Progenitor cell of endocrine pancreas (in vitro differentiated cells): ENCODE data around the gene CCDC170. TPM values are rescaled to one million over a fixed set of nuclear protein-coding genes. Genes with fewer than 3 reads are reported as not detected.
A peak's percentile ranks its signal among the peaks of the same experiment; 100 is the strongest.

Experiments used
- DNase-seq: peaks from one replicate; pipeline ENCODE4 v3.0.0; 2021; ENCODE audit warnings: low spot score; ENCODE audit not compliant: unreplicated experiment
- H3K27ac Mint-ChIP-seq: 2 replicates; pipeline ENCODE4 v1.8.0; 2021; ENCODE audit warnings: mild to moderate bottlenecking, moderate library complexity, mixed read lengths
- H3K27me3 Mint-ChIP-seq: 2 replicates; pipeline ENCODE4 v1.8.0; 2021; ENCODE audit warnings: mixed read lengths
- H3K36me3 Mint-ChIP-seq: 2 replicates; pipeline ENCODE4 v1.8.0; 2022; ENCODE audit warnings: mixed read lengths; ENCODE audit not compliant: insufficient read depth
- H3K4me1 Mint-ChIP-seq: 2 replicates; pipeline ENCODE4 v1.8.0; 2021; ENCODE audit warnings: low read depth, mixed read lengths
- H3K4me3 Mint-ChIP-seq: 2 replicates; pipeline ENCODE4 v1.8.0; 2021; ENCODE audit warnings: low read depth, mild to moderate bottlenecking, moderate library complexity, mixed read lengths
- H3K9me3 Mint-ChIP-seq: 2 replicates; pipeline ENCODE4 v1.8.0; 2021; ENCODE audit warnings: low read depth, mixed read lengths
- CTCF ChIP-seq: fragments of 200-600 bp; sonication (generic); IDR thresholded peaks from one replicate; pipeline ENCODE4 v1.5.0; 2021; ENCODE audit warnings: antibody characterized with exemption, mild to moderate bottlenecking; ENCODE audit not compliant: unreplicated experiment
- total RNA-seq: library from RNA; stranded (reverse); gene quantifications from 2 replicates; pipeline ENCODE4 v1.2.1, GENCODE V29; 2021

Gene CCDC170
- total RNA-seq, 1 donor from 2014 or later, result not detected

GRCh38 chr6:151666526-151666925 is 172.7 kb downstream of the CCDC170 start:
- DNase-seq, result no peak
- Mint-ChIP-seq H3K4me3 (no peak overlapping the region), H3K36me3 (no peaks in the 10 kb centered on the region), H3K27me3 (no peaks in the 10 kb centered on the region), H3K9me3 (peaks cover 4% of the 10 kb centered on the region), H3K27ac (no peak overlapping the region), H3K4me1 (peaks cover 24% of the 10 kb centered on the region)
- TF ChIP-seq CTCF, result no peak

GRCh38 chr6:151669208-151669560 is 175.4 kb downstream of the CCDC170 start:
- H3K27ac Mint-ChIP-seq, result peak overlapping the region; percentile 92
- H3K9me3 Mint-ChIP-seq, result peaks cover 4% of the 10 kb centered on the region
- no peak for DNase-seq
- no peaks in the 10 kb centered on the region for H3K27me3 Mint-ChIP-seq
- no peak for TF ChIP-seq CTCF
- H3K4me1 Mint-ChIP-seq, result peaks cover 14% of the 10 kb centered on the region
- no peaks in the 10 kb centered on the region for H3K36me3 Mint-ChIP-seq
- H3K4me3 Mint-ChIP-seq, result no peak overlapping the region

- H3K4me3 Mint-ChIP-seq, result no peak overlapping the region
- no peaks in the 10 kb centered on the region for H3K36me3 Mint-ChIP-seq
- no peak for DNase-seq
- TF ChIP-seq CTCF, result no peak
- peaks cover 4% of the 10 kb centered on the region for H3K9me3 Mint-ChIP-seq
- H3K27me3 Mint-ChIP-seq, result no peaks in the 10 kb centered on the region
- H3K27ac Mint-ChIP-seq, result no peak overlapping the region
- peaks cover 14% of the 10 kb centered on the region for H3K4me1 Mint-ChIP-seq
Observed at GRCh38 chr6:151670116-151670515, 176.3 kb downstream of the CCDC170 start.

Other genes starting within 250 kb of the CCDC170 start
- gene ZBTB2, start 102.5 kb upstream of the CCDC170 start, total RNA-seq, result 14.4 and 15.2 TPM in 2 replicates
- gene RMND1, start 41.9 kb upstream of the CCDC170 start, total RNA-seq, result 38.5 and 40.2 TPM in 2 replicates